Renal pelvis (tissue), 4 donors: ENCODE results near the gene GCG. TPM values are rescaled to one million over a fixed set of nuclear protein-coding genes. Genes with fewer than 3 reads are reported as not detected.

ENCODE experiments used
- DNase-seq: peaks from one replicate; pipeline ENCODE4 v3.0.0-alpha.2; 2013
- polyA plus RNA-seq, 3 donors: library from polyadenylated mRNA; unstranded; fragments of 120-200 nt; gene quantifications; one replicate each; pipeline ENCODE4 v1.2.1, GENCODE V29; 2013; ENCODE audit not compliant: insufficient read length in 3 of 3

GCG gene
- polyA plus RNA-seq, 3 donors = not detected

DNA sequence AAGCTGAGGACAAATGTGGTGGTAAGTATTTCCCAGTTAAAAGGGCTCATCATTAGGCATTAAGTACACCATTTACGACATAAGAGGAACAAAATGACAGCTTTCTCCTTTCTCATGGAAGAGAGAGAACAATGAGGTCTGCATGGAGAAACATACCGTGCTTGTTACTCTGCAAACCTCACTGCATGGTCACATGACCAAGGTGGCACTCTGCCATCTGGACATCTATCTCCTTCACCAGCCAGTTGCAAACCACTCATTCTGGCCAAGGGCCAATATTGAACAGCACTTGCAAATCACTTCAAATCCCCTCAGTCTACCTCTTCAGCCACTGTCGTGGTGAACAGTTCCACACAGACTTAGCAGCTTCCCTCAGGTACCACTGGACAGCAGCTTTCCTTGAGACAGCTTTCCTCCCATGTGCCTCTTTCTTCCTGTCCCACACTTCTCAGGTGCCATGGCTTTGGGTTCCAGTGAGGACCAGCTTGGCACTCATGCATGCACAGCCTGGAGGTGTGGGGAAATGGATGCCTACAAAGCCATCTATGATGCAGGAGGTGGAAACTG lies 48.5 kb downstream of the GCG start:
- DNase-seq = no peak

- no peak for DNase-seq
These were observed 51.5 kb downstream of the GCG start for GRCh38 chr2:162100579-162100978.

DNA sequence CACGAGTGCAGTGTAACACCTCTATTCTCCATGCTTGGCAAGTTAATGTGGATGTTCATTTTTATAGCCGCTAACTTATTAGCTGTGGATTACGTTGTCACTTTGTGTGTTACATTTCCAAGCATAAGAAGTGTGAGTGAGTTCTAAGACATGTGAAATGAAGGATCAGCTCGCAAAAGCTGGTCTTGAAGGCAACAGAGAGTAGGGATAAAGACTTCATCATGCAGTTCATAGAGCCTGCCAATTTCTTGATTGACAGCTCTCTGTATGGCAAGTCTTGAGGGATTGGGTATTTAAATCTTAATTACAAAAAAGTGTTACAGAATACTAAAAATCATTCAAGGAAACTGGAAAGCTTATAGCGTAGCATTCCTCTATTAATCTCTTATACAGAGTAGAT lies 52.2 kb downstream of the GCG start:
- no peak for DNase-seq

Other genes with a start within 250 kb of the GCG start
- gene DPP4, start 78.0 kb downstream of the GCG start, polyA plus RNA-seq = 100 to 1,000 TPM; 106 to 147 (median 121) TPM
- gene FAP, start 91.2 kb upstream of the GCG start, polyA plus RNA-seq = 10 to 100 TPM in 1 of 3 donors, 1 to 10 TPM in 2; 5.5 to 10.1 (median 9.3) TPM
- gene IFIH1, start 166.4 kb upstream of the GCG start, polyA plus RNA-seq = 1 to 10 TPM; 5.4 to 7.6 (median 5.6) TPM
- 10 to 100 TPM; 31.6 to 36.9 (median 36.2) TPM for gene GCA, start 191.9 kb upstream of the GCG start, polyA plus RNA-seq